ENCODE measurements around the gene NOXA1.

NOXA1 gene

DNA sequence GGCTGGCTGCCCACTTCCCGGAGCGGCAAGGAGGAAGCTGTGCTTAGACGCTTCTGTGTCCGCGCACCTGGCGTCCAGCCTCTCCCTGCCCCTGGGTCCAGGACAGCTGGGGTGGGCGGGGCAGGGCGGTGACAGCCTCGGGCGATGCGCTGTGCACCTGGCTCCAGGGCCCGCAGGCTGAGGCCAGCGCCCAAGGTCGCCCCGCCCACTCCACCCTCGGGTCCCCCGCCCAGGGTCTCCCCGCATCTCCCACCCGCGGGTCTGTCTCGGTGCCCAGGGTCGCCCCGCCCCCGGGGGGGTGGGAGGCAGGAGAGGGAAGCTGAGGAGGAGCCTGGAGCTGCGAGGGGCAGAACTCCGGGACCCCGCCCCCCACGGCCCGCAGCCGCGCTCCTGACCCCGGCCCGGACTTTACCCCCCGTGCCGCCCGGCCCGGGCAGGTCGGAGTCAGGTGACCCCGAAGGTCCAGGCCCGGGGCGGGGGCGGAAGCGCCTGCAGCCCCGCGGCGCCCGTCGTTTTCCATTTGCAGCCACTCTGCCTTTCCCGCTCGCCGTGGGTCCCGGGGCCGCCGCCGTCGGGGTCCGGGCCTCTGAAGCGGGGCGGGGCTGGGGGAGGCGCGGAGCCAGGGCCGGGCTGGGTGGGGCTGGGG is 18.2 kb downstream of the NOXA1 start, which contains the start of gene ENTPD8:
ENTPD8 (minus strand) TSS at position 69 of the 646 bp plus-strand sequence. CDS start 3,072 bp downstream, outside the sequence.
- H3K27ac Mint-ChIP-seq = no peak within 1 kb of the TSS

DNA sequence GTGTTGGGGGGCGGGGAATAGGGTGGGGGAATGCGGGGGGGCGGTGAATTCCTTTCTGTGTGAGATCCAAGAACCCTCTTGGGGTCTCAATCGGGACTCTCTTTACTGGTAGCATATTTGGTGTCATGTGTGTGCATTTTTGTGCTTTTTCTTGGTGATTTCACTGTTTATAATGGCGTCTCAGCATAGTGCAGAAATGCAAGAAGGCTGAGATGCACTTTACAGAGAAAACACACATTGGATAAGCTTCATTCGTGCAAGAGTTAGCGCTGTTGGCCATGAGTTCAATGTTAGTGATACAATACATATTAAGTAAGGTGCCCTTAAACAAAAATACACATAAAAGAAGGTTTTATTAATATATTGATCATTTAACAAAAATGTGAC is 18.7 kb downstream of the NOXA1 start:
- no peak overlapping the region for H3K27ac Mint-ChIP-seq
- TF ChIP-seq, protein P1, sequence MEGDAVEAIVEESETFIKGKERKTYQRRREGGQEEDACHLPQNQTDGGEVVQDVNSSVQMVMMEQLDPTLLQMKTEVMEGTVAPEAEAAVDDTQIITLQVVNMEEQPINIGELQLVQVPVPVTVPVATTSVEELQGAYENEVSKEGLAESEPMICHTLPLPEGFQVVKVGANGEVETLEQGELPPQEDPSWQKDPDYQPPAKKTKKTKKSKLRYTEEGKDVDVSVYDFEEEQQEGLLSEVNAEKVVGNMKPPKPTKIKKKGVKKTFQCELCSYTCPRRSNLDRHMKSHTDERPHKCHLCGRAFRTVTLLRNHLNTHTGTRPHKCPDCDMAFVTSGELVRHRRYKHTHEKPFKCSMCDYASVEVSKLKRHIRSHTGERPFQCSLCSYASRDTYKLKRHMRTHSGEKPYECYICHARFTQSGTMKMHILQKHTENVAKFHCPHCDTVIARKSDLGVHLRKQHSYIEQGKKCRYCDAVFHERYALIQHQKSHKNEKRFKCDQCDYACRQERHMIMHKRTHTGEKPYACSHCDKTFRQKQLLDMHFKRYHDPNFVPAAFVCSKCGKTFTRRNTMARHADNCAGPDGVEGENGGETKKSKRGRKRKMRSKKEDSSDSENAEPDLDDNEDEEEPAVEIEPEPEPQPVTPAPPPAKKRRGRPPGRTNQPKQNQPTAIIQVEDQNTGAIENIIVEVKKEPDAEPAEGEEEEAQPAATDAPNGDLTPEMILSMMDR (IDR thresholded peaks at IDR 0.05) = no peak
- no peaks in the 10 kb centered on the region for H3K36me3 Mint-ChIP-seq (ENCODE audit: low read depth)

More for the DNA sequence above, 18.2 kb downstream of the NOXA1 start, which contains the start of gene ENTPD8:
- Mint-ChIP-seq H3K27me3 (ENCODE audit: low read depth, poor library complexity) (peaks cover 35% of the 10 kb centered on the region), H3K36me3 (ENCODE audit: low read depth) (no peaks in the 10 kb centered on the region), H3K4me3 (peak within 1 kb of the TSS; percentile 76), H3K4me1 (peaks cover 14% of the 10 kb centered on the region), H3K9me3 (peaks cover 4% of the 10 kb centered on the region)
- TF ChIP-seq, protein P1 (IDR thresholded peaks at IDR 0.05) = no peak
- peak; percentile 74 for DNase-seq

DNA sequence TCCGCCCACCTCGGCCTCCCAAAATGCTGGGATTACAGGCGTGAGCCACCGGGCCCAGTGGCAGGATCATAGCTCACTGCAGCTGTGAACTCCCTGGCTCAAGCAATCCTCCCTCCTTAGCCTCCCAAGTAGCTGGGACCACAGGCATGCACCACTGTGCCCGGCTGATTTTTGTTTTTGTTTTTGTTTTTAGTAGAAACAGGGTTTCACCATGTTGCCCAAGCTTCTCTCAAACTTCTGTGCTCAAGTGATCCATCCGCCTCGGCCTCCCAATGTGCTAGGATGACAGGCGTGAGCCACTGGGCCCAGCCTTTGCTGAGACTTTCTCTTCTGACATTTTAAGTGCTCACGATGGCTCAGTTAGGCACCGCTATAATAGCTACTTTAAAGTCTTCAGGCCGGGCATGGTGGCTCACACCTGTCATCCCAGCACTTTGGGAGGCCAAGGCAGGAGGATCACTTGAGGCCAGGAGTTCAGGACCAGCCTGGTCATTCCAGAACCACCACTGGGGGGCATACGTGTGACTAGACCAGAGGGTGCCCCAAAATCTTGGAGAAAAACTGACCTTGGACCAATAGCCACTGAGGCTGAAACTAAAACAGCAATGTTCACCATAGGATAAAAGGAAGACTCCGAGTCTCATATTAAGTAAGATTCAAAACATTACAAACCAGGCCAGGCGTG is 21.1 kb downstream of the NOXA1 start:
- Mint-ChIP-seq H3K4me1 (peaks cover 22% of the 10 kb centered on the region), H3K4me3 (no peak overlapping the region), H3K27me3 (ENCODE audit: low read depth, poor library complexity) (peaks cover 35% of the 10 kb centered on the region), H3K36me3 (ENCODE audit: low read depth) (no peaks in the 10 kb centered on the region), H3K27ac (no peak overlapping the region), H3K9me3 (peaks cover 4% of the 10 kb centered on the region)
- DNase-seq = no peak
- TF ChIP-seq, protein P1 (IDR thresholded peaks at IDR 0.05) = no peak

More for the DNA sequence above, 18.7 kb downstream of the NOXA1 start:
- peaks cover 35% of the 10 kb centered on the region for H3K27me3 Mint-ChIP-seq (ENCODE audit: low read depth, poor library complexity)
- H3K4me3 Mint-ChIP-seq = peak overlapping the region; percentile 76
- H3K4me1 Mint-ChIP-seq = peaks cover 19% of the 10 kb centered on the region
- peaks cover 4% of the 10 kb centered on the region for H3K9me3 Mint-ChIP-seq
- no peak for DNase-seq

DNA sequence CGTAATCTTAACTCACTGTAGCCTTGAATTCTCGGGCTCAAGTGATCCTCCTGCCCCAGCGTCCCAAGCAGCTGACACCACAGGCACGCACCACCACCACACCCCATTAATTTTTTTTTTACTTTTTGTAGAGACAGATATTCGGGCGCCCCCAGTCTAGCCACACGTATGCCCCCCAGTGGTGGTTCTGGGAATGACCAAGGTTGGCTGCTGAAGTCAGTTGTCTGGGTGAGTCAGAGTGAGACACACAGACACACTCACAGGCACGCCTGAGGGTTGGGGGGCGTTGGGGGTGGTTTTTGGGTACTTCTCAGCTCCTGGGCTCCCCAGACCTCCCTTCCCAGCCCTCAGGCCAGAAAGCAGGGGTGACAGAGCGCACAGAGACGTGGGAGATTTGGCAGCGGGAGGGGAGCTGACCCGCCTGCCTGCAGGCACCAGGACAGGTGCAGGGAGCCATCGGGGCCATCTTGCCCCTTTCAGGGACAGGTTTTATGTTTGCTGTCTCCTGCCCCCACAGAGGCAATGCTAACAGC is 22.1 kb downstream of the NOXA1 start:
- Mint-ChIP-seq H3K4me1 (peaks cover 22% of the 10 kb centered on the region), H3K27ac (no peak overlapping the region), H3K4me3 (no peak overlapping the region), H3K9me3 (peaks cover 4% of the 10 kb centered on the region), H3K27me3 (ENCODE audit: low read depth, poor library complexity) (peaks cover 31% of the 10 kb centered on the region), H3K36me3 (ENCODE audit: low read depth) (no peaks in the 10 kb centered on the region)
- TF ChIP-seq, protein P1 (IDR thresholded peaks at IDR 0.05) = peak; percentile 65
- peak; percentile 85 for DNase-seq

DNA sequence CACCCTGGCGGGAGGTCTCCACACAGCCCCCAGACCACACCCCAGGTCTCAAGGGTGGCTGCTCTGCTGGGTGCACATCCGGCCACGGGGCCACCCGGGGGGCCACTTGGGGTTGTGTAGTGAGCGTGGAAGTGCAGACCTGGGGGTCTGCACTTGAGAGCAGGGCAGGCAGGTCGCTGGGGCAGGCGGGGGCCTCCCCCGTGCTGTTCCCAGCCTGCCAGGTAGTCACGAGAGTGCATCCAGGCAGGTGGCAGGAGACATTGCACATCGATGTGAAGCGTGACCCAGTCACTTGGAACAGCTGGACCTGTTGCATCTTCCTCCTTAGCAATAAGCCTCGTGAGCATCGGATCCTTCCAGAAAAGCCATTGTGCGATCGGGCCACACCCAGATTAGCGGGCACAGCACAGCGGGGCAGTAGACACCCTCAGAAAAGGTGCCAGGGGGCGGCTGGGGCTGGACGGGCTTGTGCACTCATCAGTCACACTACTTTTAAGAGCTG is 22.8 kb downstream of the NOXA1 start:
- Mint-ChIP-seq H3K4me3 (no peak overlapping the region), H3K4me1 (peaks cover 22% of the 10 kb centered on the region), H3K27ac (no peak overlapping the region), H3K27me3 (ENCODE audit: low read depth, poor library complexity) (peaks cover 31% of the 10 kb centered on the region), H3K36me3 (ENCODE audit: low read depth) (no peaks in the 10 kb centered on the region), H3K9me3 (peaks cover 4% of the 10 kb centered on the region)
- DNase-seq = no peak
- TF ChIP-seq, protein P1 (IDR thresholded peaks at IDR 0.05) = no peak

All from nephron progenitor cell (in vitro differentiated cells).